GM12878 (cell line): ENCODE measurements around the gene CD86. TPM values are rescaled to one million over a fixed set of nuclear protein-coding genes. Genes with fewer than 3 reads are reported as not detected.

Experiments
- ETV6 ChIP-seq, 2 experiments: fragments of 450-650 bp in 1 of 2; IDR thresholded peaks in 1 of 2; conservative IDR thresholded peaks in 1 of 2; 2 replicates each; pipeline ENCODE4 v1.6.1; 2014; ENCODE audit warnings: antibody characterized with exemption in 1 of 2, borderline replicate concordance in 1 of 2, low read depth in 1 of 2, mild to moderate bottlenecking in 1 of 2, moderate library complexity in 1 of 2
- FOS ChIP-seq: IDR thresholded peaks from 3 replicates; pipeline ENCODE4 v1.6.1; 2011; ENCODE audit warnings: borderline replicate concordance; ENCODE audit not compliant: insufficient read length; ENCODE audit errors: extremely low read depth
- HDAC6 ChIP-seq: fragments of 200-600 bp; sonication (generic); IDR thresholded peaks from one replicate; pipeline ENCODE4 v1.8.0; 2017; ENCODE audit warnings: antibody characterized with exemption; ENCODE audit not compliant: unreplicated experiment
- IKZF1 ChIP-seq: fragments of 450-650 bp; conservative IDR thresholded peaks from 2 replicates; pipeline ENCODE4 v1.6.1; 2017; ENCODE audit warnings: antibody characterized with exemption, mild to moderate bottlenecking
- IKZF2 ChIP-seq, 2 experiments: fragments of 450-650 bp; IDR thresholded peaks; 2 replicates each; pipeline ENCODE4 v1.6.1; 2017; ENCODE audit warnings: mild to moderate bottlenecking in 2 of 2, moderate library complexity in 2 of 2
- MTA3 ChIP-seq: IDR thresholded peaks from 2 replicates; pipeline ENCODE4 v1.6.1; 2012; ENCODE audit warnings: low read length, inconsistent platforms, borderline replicate concordance
- MYC ChIP-seq: IDR thresholded peaks from 2 replicates; pipeline ENCODE4 v1.6.1; 2011; ENCODE audit warnings: mild to moderate bottlenecking, low read length, moderate library complexity, inconsistent platforms; ENCODE audit not compliant: insufficient read depth, insufficient replicate concordance, insufficient read length, severe bottlenecking
- NRF1 ChIP-seq: conservative IDR thresholded peaks from 2 replicates; pipeline ENCODE4 v1.6.1; 2011; ENCODE audit warnings: mild to moderate bottlenecking, low read depth, low read length, improper control_type of control experiment
- RAD21 ChIP-seq: IDR thresholded peaks from 2 replicates; pipeline ENCODE4 v1.6.1; 2011; ENCODE audit warnings: mild to moderate bottlenecking, low read depth, low read length, moderate library complexity; ENCODE audit not compliant: insufficient read depth
- SIX5 ChIP-seq: IDR thresholded peaks from 2 replicates; pipeline ENCODE4 v1.6.1; 2011; ENCODE audit warnings: mild to moderate bottlenecking, low read depth, low read length, moderate library complexity; ENCODE audit not compliant: severe bottlenecking
- SMAD1 ChIP-seq: fragments of 450-650 bp; IDR thresholded peaks from 2 replicates; pipeline ENCODE4 v1.6.1; 2018; ENCODE audit warnings: mild to moderate bottlenecking, low read depth; ENCODE audit not compliant: partially characterized antibody
- SMARCA5 ChIP-seq: fragments of 450-650 bp; IDR thresholded peaks from 2 replicates; pipeline ENCODE4 v1.6.1; 2017; ENCODE audit warnings: mild to moderate bottlenecking
- polyA plus RNA-seq, 11 experiments: library from polyadenylated mRNA; depleted of rRNA in 4 of 11; unstranded in 6 of 11; stranded (reverse) in 5 of 11; fragments of >200 nt; fragmentation: Nextera tagmentation in 4 of 11; fragmentation: Illumina TruSeq in 1 of 11; extraction: Ambion mirVana in 4 of 11; extraction: Trizol in 1 of 11; gene quantifications; 1 replicate in 1 of 11; 2 replicates in 10 of 11; pipeline versions ENCODE4 v1.2.1 to v1.2.3, GENCODE V29; 2011 to 2016; ENCODE audit warnings: inconsistent platforms in 2 of 11, missing spikeins in 2 of 11, low read depth in 1 of 11
- total RNA-seq, 4 experiments: library from RNA; depleted of rRNA in 3 of 4; stranded (reverse); fragments of >200 nt in 3 of 4; fragmentation: Illumina TruSeq in 1 of 4; extraction: Trizol in 1 of 4; gene quantifications; 2 replicates each; pipeline versions ENCODE4 v1.2.1 to v1.2.3, GENCODE V29; 2013 to 2021
- TF ChIP-seq, protein P1 (sequence below): fragments of 450-650 bp; formaldehyde crosslinking; IDR thresholded peaks from 2 replicates; pipeline ENCODE4 v1.4.0; 2020; ENCODE audit warnings: mild to moderate bottlenecking, moderate library complexity
- TF ChIP-seq, protein P2 (sequence below): IDR thresholded peaks from 2 replicates; pipeline ENCODE4 v1.6.1; 2012; ENCODE audit warnings: improper control_type of control experiment, low read depth, low read length; ENCODE audit not compliant: insufficient replicate concordance
- TF ChIP-seq, protein P3 (sequence below): fragments of 150-350 bp; IDR thresholded peaks from 2 replicates; pipeline ENCODE4 v1.6.1; 2014; ENCODE audit warnings: mild to moderate bottlenecking, low read depth, low read length
- TF ChIP-seq, protein P4 (sequence below): IDR thresholded peaks from 2 replicates; pipeline ENCODE4 v1.6.1; 2011; ENCODE audit warnings: low read depth, low read length, improper control_type of control experiment, borderline replicate concordance

CD86 gene
- total and polyA plus RNA-seq, 10 of the 15 experiments (the other 5 are each of a cell fraction or from before 2014, with no cell fraction given): 40.9 to 100 (median 55.5) TPM

DNA sequence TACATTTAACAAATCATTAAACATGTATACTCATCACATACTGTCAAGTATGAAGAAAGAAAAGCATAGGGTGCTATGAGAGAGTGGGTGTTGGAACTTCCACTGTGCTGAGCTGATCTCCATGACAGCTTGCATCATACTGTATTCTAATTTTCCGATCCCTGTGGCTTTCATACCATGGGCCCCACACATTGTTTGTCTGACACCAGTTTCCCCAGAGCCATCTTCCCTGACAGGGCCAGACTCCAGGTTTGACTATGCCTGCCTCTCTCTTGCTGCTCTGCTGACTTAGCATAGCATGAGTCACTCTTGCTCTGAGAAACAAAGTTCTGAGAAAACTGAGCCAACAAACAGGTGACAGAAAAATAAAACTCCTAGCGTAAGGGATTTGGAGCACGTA is 91.3 kb downstream of the CD86 start (continued):
- TF ChIP-seq, protein P1, sequence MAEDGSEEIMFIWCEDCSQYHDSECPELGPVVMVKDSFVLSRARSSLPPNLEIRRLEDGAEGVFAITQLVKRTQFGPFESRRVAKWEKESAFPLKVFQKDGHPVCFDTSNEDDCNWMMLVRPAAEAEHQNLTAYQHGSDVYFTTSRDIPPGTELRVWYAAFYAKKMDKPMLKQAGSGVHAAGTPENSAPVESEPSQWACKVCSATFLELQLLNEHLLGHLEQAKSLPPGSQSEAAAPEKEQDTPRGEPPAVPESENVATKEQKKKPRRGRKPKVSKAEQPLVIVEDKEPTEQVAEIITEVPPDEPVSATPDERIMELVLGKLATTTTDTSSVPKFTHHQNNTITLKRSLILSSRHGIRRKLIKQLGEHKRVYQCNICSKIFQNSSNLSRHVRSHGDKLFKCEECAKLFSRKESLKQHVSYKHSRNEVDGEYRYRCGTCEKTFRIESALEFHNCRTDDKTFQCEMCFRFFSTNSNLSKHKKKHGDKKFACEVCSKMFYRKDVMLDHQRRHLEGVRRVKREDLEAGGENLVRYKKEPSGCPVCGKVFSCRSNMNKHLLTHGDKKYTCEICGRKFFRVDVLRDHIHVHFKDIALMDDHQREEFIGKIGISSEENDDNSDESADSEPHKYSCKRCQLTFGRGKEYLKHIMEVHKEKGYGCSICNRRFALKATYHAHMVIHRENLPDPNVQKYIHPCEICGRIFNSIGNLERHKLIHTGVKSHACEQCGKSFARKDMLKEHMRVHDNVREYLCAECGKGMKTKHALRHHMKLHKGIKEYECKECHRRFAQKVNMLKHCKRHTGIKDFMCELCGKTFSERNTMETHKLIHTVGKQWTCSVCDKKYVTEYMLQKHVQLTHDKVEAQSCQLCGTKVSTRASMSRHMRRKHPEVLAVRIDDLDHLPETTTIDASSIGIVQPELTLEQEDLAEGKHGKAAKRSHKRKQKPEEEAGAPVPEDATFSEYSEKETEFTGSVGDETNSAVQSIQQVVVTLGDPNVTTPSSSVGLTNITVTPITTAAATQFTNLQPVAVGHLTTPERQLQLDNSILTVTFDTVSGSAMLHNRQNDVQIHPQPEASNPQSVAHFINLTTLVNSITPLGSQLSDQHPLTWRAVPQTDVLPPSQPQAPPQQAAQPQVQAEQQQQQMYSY (CRISPR knock-in tag): no peak
- peak; percentile 48; the same call in 1 of the 2 replicates for TF ChIP-seq IKZF1
- TF ChIP-seq SIX5: no peak
- TF ChIP-seq SMARCA5: no peak
- TF ChIP-seq FOS: no peak
- 0 out of 2 replicates have a peak, but pooled peaks have one; percentile 38 for TF ChIP-seq MTA3
- TF ChIP-seq IKZF2 (IDR thresholded peaks at IDR 0.05): peak in 1 of 2 experiments; percentile 32; a peak in 1 of 4 replicates
- TF ChIP-seq HDAC6: no peak
- no peak for TF ChIP-seq NRF1
- TF ChIP-seq SMAD1: no peak
- peak; percentile 6; the same call in 1 of the 2 replicates for TF ChIP-seq RAD21
- no peak for TF ChIP-seq ETV6 (conservative IDR thresholded peaks at IDR 0.05 in 1 of 2, IDR thresholded peaks at IDR 0.05 in 1 of 2; ENCODE audit: borderline replicate concordance in 1 of 2, low read depth in 1 of 2)
- TF ChIP-seq, protein P2, sequence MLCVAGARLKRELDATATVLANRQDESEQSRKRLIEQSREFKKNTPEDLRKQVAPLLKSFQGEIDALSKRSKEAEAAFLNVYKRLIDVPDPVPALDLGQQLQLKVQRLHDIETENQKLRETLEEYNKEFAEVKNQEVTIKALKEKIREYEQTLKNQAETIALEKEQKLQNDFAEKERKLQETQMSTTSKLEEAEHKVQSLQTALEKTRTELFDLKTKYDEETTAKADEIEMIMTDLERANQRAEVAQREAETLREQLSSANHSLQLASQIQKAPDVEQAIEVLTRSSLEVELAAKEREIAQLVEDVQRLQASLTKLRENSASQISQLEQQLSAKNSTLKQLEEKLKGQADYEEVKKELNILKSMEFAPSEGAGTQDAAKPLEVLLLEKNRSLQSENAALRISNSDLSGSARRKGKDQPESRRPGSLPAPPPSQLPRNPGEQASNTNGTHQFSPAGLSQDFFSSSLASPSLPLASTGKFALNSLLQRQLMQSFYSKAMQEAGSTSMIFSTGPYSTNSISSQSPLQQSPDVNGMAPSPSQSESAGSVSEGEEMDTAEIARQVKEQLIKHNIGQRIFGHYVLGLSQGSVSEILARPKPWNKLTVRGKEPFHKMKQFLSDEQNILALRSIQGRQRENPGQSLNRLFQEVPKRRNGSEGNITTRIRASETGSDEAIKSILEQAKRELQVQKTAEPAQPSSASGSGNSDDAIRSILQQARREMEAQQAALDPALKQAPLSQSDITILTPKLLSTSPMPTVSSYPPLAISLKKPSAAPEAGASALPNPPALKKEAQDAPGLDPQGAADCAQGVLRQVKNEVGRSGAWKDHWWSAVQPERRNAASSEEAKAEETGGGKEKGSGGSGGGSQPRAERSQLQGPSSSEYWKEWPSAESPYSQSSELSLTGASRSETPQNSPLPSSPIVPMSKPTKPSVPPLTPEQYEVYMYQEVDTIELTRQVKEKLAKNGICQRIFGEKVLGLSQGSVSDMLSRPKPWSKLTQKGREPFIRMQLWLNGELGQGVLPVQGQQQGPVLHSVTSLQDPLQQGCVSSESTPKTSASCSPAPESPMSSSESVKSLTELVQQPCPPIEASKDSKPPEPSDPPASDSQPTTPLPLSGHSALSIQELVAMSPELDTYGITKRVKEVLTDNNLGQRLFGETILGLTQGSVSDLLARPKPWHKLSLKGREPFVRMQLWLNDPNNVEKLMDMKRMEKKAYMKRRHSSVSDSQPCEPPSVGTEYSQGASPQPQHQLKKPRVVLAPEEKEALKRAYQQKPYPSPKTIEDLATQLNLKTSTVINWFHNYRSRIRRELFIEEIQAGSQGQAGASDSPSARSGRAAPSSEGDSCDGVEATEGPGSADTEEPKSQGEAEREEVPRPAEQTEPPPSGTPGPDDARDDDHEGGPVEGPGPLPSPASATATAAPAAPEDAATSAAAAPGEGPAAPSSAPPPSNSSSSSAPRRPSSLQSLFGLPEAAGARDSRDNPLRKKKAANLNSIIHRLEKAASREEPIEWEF: no peak
- TF ChIP-seq, protein P3, sequence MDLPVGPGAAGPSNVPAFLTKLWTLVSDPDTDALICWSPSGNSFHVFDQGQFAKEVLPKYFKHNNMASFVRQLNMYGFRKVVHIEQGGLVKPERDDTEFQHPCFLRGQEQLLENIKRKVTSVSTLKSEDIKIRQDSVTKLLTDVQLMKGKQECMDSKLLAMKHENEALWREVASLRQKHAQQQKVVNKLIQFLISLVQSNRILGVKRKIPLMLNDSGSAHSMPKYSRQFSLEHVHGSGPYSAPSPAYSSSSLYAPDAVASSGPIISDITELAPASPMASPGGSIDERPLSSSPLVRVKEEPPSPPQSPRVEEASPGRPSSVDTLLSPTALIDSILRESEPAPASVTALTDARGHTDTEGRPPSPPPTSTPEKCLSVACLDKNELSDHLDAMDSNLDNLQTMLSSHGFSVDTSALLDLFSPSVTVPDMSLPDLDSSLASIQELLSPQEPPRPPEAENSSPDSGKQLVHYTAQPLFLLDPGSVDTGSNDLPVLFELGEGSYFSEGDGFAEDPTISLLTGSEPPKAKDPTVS: no peak
- no peak for TF ChIP-seq MYC
- TF ChIP-seq, protein P4, sequence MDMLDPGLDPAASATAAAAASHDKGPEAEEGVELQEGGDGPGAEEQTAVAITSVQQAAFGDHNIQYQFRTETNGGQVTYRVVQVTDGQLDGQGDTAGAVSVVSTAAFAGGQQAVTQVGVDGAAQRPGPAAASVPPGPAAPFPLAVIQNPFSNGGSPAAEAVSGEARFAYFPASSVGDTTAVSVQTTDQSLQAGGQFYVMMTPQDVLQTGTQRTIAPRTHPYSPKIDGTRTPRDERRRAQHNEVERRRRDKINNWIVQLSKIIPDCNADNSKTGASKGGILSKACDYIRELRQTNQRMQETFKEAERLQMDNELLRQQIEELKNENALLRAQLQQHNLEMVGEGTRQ: no peak
